Muscle layer of colon (tissue), 2 donors: Measurements from ENCODE around the gene ATOX1.

Source experiments
- H3K27ac ChIP-seq: one replicate; pipeline ENCODE4 v1.7.0; 2013; ENCODE audit warnings: low read depth, mild to moderate bottlenecking, low read length, moderate library complexity
- H3K27me3 ChIP-seq, 2 donors: one replicate each; pipeline ENCODE4 v1.7.0; 2013; ENCODE audit warnings: low read length in 2 of 2, mild to moderate bottlenecking in 2 of 2; ENCODE audit not compliant: insufficient read depth in 2 of 2, control insufficient read depth in 1 of 2
- H3K36me3 ChIP-seq: one replicate; pipeline ENCODE4 v1.7.0; 2013; ENCODE audit warnings: mild to moderate bottlenecking, low read length; ENCODE audit not compliant: insufficient read depth
- H3K4me1 ChIP-seq: one replicate; pipeline ENCODE4 v1.7.0; 2013; ENCODE audit warnings: mild to moderate bottlenecking, low read length; ENCODE audit not compliant: insufficient read depth
- H3K4me3 ChIP-seq, 2 donors: one replicate each; pipeline ENCODE4 v1.7.0; 2013; ENCODE audit warnings: low read length in 2 of 2, low read depth in 1 of 2, mild to moderate bottlenecking in 1 of 2, moderate library complexity in 1 of 2
- H3K9ac ChIP-seq: one replicate; pipeline ENCODE4 v1.7.0; 2013; ENCODE audit warnings: low read length
- H3K9me3 ChIP-seq: one replicate; pipeline ENCODE4 v1.7.0; 2013; ENCODE audit warnings: mild to moderate bottlenecking, low read length
- donor health status: abdominal sarcoma.
- donor health status: Adenocarcinoma of cecum.

The ATOX1 gene

DNA sequence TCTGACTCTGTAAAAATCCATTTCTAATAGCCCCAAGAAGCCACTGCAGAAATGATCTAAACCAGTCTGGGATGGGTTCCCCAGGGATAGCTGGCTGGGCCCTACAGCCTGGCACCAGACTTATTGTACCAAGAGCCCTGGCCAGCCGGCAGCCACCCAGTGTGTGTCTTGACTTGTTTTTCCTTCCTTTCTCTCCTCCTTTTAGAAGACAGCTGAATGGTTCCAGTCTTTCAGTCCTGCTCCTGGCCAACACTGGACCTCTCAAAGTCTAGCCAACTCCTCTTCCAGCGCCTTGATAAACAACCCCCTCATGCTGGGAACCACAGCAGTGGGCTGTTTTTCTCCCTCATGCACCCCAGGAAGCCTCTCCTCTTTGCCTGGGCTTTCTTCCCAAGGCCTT, 34.1 kb downstream of the ATOX1 start:
- Histone ChIP-seq H3K27ac (no peak overlapping the region), H3K4me1 (no peaks in the 10 kb centered on the region), H3K4me3 (no peak overlapping the region), H3K36me3 (no peaks in the 10 kb centered on the region), H3K9ac (no peak overlapping the region), H3K27me3 (no peaks in the 10 kb centered on the region), H3K9me3 (no peaks in the 10 kb centered on the region)

DNA sequence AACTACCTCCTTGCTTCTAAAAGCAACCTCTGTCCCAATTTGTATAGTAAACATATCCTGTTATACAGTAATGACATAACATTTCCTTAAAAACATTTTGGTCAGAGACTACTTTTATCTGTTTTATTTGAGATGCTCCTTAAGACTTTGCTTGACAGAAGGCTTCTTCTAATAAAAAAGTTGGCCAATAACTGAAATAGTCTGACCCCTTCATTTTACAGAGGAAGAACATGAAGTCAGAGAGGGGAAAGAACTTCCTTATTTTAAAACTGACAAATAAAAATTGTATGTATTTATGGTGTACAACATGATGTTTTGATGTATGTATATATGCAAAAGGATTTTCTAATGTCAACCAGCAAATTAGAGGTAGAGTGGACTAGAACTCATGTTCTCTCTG, 35.9 kb downstream of the ATOX1 start:
- H3K9me3 ChIP-seq = no peaks in the 10 kb centered on the region
- H3K4me1 ChIP-seq = peaks cover 12% of the 10 kb centered on the region
- no peaks in the 10 kb centered on the region for H3K27me3 ChIP-seq
- no peak overlapping the region for H3K27ac ChIP-seq
- no peaks in the 10 kb centered on the region for H3K36me3 ChIP-seq
- H3K4me3 ChIP-seq = no peak overlapping the region
- no peak overlapping the region for H3K9ac ChIP-seq

DNA sequence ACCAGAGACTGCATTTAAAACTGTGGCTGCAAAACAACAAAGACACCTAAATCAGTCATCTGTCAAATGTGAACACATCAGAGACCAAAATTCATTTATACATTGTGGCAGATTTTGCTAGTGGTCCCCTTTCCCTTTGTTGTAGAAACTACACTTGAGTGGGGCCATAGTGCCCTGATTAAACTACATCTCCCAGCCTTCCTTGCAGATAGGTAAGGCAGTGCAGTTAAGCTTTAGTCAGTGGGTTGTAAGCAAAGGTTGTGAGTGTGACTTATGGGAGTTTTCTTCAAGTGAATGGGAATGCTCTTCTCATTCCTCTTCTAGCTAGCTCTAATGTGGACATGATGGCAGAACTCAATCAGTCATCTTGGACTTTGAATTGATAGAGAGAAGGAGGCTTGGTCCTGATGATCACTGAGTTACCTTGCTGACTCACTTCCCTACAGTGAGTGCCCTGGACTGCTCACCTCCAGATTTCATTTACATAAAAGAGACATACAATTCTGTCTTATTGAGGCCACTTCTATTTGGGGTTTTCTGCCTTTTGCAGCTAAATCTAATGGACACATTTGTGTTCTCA, 36.5 kb downstream of the ATOX1 start:
- no peaks in the 10 kb centered on the region for H3K27me3 ChIP-seq
- H3K9me3 ChIP-seq = no peaks in the 10 kb centered on the region
- H3K9ac ChIP-seq = no peak overlapping the region
- H3K4me1 ChIP-seq = peaks cover 12% of the 10 kb centered on the region
- H3K36me3 ChIP-seq = no peaks in the 10 kb centered on the region
- no peak overlapping the region for H3K4me3 ChIP-seq
- H3K27ac ChIP-seq = no peak overlapping the region

DNA sequence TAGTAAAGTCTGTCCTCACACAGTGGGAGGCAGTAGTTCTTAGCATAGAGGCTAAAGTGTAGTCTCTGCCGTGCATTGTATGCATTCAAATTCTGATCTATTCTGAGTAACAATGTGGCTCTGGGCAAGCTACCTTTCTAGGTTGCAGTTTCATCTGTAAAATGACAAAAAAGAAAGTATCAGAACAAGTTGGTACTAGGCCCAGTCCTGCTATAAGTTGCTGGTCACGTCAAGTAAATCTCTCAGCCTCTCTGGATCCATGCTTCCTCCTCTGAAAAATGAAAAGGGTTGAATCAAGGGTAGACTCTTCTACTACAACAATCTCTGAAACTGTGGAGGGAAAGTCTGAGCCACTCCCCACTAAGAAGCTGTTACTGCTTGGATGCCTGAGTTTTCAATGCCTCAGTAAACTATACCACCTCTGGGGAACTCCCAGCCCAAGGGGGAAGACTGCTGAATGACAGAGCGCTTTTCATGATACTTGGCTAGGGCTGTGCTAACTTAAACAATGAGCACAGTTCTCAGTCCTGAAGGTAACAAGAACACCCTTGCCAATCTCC, 37.3 kb downstream of the ATOX1 start:
- H3K36me3 ChIP-seq = no peaks in the 10 kb centered on the region
- H3K9me3 ChIP-seq = no peaks in the 10 kb centered on the region
- no peak overlapping the region for H3K27ac ChIP-seq
- peaks cover 12% of the 10 kb centered on the region for H3K4me1 ChIP-seq
- no peaks in the 10 kb centered on the region for H3K27me3 ChIP-seq
- H3K9ac ChIP-seq = no peak overlapping the region
- no peak overlapping the region for H3K4me3 ChIP-seq

DNA sequence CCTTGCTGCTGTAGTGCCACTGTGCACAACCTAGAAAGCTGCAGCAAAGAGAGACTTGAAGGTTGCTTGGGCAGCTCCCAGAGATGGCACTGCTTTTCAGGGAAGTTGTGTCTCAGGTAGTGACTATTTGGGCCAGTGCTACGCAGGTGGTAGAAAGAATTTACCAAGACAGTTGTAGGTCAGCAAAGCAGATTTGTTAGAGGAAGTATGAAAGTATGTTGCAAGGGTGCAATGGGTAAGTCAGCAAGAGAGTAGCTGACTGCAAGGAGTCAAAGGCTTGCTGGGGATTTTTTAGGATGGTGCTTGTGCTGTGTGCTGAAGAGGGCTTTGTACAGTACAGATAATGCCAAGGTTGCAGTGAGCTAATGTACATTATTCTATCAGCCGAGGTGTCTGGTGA, 38.2 kb downstream of the ATOX1 start:
- no peaks in the 10 kb centered on the region for H3K27me3 ChIP-seq
- H3K9me3 ChIP-seq = no peaks in the 10 kb centered on the region
- H3K27ac ChIP-seq = no peak overlapping the region
- H3K36me3 ChIP-seq = no peaks in the 10 kb centered on the region
- peaks cover 12% of the 10 kb centered on the region for H3K4me1 ChIP-seq
- H3K9ac ChIP-seq = no peak overlapping the region
- no peak overlapping the region for H3K4me3 ChIP-seq

DNA sequence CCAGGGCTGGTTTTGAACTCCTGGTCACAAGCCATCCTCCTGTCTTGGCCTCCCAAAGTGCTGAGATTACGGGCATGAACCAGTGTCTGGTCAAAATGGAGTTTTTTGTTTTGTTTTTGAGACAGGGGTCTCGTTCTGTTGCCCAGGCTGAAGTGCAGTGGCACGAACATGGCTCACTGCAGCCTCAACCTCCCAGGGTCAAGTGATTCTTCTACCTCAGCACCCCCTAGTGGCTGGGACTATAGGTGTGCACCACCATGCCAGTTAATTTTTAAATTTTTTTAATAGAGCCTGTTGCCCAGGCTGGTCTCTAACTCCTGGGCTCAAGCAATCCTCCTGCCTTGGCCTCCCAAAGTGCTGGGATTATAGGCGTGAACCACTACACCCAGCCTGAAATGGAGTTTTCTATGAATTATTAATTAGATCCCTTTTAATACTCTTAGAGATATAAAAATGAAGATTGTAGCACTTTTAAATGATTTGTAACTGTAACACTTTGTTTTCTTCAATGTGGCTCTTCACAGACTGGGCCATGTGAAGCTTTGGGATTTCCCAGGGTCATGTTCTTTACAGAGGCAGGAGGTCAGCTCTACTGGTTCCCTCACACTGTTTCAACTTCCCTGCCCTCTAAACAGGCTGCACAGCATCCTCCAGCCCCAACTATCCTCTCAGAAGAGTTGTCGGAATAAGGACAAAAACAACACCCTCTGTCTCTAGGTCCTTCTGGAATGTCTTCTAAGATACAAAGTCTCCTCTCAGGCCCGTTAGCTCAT, 39.0 kb downstream of the ATOX1 start:
- no peaks in the 10 kb centered on the region for H3K27me3 ChIP-seq
- no peak overlapping the region for H3K9ac ChIP-seq
- peaks cover 12% of the 10 kb centered on the region for H3K4me1 ChIP-seq
- H3K4me3 ChIP-seq = no peak overlapping the region
- H3K36me3 ChIP-seq = no peaks in the 10 kb centered on the region
- no peaks in the 10 kb centered on the region for H3K9me3 ChIP-seq
- no peak overlapping the region for H3K27ac ChIP-seq

DNA sequence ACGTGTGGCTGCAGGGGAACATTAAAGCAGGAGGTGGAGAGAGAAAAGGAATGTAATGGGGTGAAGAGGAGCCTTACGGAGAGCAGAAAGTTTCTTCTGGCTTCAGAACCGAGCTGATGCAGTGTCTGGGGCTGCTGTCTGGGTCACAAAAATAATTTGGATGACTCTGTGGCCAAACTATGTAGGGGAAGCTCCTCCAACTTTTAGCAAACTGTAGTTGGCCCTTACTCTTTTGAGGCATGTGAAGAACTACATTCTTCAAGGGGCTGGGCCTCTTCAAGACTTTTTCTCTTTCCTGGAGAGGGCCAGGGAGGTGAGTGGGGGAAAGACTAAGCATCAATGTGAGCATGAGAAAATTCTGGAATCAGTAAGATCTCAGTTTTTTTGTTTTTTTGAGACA, 39.8 kb downstream of the ATOX1 start:
- Histone ChIP-seq H3K36me3 (no peaks in the 10 kb centered on the region), H3K27me3 (no peaks in the 10 kb centered on the region), H3K4me1 (peaks cover 12% of the 10 kb centered on the region), H3K27ac (no peak overlapping the region), H3K4me3 (no peak overlapping the region), H3K9ac (no peak overlapping the region), H3K9me3 (no peaks in the 10 kb centered on the region)

DNA sequence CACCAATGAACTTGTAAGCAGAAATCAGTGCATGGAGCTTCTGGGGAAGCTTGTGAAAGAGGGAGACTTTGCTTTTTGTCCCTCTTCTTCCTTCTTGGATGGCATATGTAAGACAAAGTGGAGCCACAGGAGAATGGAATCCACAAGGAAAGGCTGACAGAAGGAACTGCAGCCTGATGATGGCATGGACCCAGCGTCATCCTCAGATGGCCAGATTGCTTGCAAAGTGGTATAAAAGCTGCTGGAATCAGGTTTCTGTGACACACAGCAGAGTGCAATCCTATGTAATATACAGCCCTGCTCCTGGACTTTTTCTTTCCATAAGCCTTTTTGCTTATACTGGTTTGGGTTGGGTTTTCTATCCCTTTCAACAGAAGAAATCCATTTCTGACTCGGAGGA, 40.3 kb downstream of the ATOX1 start:
- Histone ChIP-seq H3K27ac (no peak overlapping the region), H3K27me3 (no peaks in the 10 kb centered on the region), H3K4me3 (no peak overlapping the region), H3K36me3 (no peaks in the 10 kb centered on the region), H3K9me3 (no peaks in the 10 kb centered on the region), H3K4me1 (peaks cover 12% of the 10 kb centered on the region), H3K9ac (no peak overlapping the region)

DNA sequence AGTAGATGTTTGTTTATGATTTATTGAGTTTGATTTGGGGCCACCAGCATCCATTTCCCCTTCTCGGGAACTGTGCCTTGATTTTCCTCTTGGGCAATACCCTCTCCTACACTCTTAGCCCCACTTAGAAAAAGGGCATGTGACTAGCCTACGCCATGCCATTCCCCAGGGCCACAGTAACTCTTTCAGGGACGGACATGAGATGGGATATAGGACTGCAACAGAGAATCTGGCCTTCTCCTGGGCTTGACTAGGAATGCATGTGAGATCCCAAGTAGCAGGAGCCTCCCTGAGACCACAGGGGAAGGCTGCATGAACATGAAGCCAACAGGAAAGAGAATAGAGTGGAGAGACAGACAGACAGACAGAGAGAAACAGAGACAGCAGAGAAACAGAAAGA, 41.0 kb downstream of the ATOX1 start:
- H3K27me3 ChIP-seq = no peaks in the 10 kb centered on the region
- no peak overlapping the region for H3K4me3 ChIP-seq
- peaks cover 12% of the 10 kb centered on the region for H3K4me1 ChIP-seq
- no peak overlapping the region for H3K9ac ChIP-seq
- no peaks in the 10 kb centered on the region for H3K36me3 ChIP-seq
- H3K9me3 ChIP-seq = no peaks in the 10 kb centered on the region
- no peak overlapping the region for H3K27ac ChIP-seq

DNA sequence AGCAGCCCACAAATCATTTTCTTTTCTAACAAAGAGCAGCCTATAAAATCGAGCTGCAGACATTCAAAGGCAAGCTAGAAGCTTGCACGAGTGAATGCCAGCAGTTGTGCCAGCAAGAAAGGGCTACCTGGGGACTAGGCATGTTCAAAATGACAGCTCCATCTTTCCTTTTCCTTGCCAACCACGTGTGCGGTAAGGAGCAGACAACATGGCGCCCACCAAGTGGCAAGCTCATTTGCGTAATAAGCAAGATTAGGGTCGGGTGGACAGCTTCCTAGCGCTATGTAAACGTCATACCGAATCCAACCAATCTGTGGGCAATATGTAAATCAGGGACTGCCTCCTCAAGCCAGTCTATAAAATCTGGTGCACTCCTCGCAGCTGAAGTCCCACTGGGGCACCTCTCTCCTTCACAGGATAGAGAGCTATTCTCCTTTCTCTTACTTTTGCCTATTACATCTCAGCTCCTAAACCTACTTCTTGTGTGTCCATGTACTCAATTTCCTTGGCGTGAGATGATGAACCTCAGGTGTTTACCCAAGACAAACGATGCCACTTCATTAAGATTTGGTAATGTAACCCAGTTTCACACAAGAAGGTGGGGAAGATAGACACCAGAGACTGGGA, 49.2 kb downstream of the ATOX1 start:
- Histone ChIP-seq H3K9ac (no peak overlapping the region), H3K4me3 (no peak overlapping the region), H3K27ac (no peak overlapping the region), H3K36me3 (no peaks in the 10 kb centered on the region), H3K27me3 (no peaks in the 10 kb centered on the region), H3K4me1 (no peaks in the 10 kb centered on the region), H3K9me3 (no peaks in the 10 kb centered on the region)

DNA sequence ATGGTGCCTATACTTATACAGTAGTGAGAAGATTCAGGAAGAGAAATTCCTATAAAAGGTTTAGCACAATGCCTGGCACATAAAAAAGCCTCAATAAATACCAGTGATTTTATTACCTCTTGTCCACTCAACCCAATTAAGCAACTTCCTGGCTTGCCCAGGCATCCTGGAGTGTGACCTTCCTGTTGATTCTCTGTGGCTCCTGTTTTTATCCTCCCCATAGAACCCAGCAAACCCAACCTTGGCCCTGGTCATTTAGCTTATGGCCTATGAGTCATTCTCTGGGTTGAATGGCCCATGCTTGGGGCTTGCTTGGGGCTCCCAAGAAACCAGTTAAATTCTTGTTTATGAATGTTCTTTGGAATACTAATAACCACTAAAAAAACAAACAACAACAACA, 50.3 kb downstream of the ATOX1 start:
- H3K9ac ChIP-seq = no peak overlapping the region
- no peaks in the 10 kb centered on the region for H3K4me1 ChIP-seq
- H3K36me3 ChIP-seq = no peaks in the 10 kb centered on the region
- H3K9me3 ChIP-seq = no peaks in the 10 kb centered on the region
- H3K27me3 ChIP-seq = no peaks in the 10 kb centered on the region
- no peak overlapping the region for H3K27ac ChIP-seq
- H3K4me3 ChIP-seq = no peak overlapping the region
